Measurements from ENCODE around the gene DTX2. TPM values are rescaled to one million over a fixed set of nuclear protein-coding genes. Genes with fewer than 3 reads are reported as not detected.
A peak's percentile ranks its signal among the peaks of the same experiment; 100 is the strongest.
"Not testable (repeated sequence)": the region's sequence is repeated elsewhere in the genome, so short reads cannot be mapped to it uniquely, and the experiment has no call there.

Gene DTX2
- total and polyA plus RNA-seq, 2 experiments from 2014 or later, result 17.0 to 25.9 TPM

GRCh38 chr7:76430211-76430610 is 31.3 kb upstream of the DTX2 start:
- H3K27ac ChIP-seq, result no peak overlapping the region
- no peaks in the 10 kb centered on the region for H3K27me3 ChIP-seq
- no peak for DNase-seq (ENCODE audit: low read depth in 1 of 2, low spot score in 1 of 2)
- no peaks in the 10 kb centered on the region for H3K36me3 ChIP-seq
- TF ChIP-seq CTCF (IDR thresholded peaks at IDR 0.05; ENCODE audit: low read depth, low read length), result no peak
- H3K9me3 ChIP-seq (ENCODE audit: low read depth), result no peaks in the 10 kb centered on the region
- no peak overlapping the region for H3K4me3 ChIP-seq
- no peaks in the 10 kb centered on the region for H3K4me1 ChIP-seq (ENCODE audit: low read depth)

- Histone ChIP-seq H3K27me3 (no peaks in the 10 kb centered on the region), H3K4me1 (ENCODE audit: low read depth) (no peaks in the 10 kb centered on the region), H3K9me3 (ENCODE audit: low read depth) (no peaks in the 10 kb centered on the region), H3K36me3 (no peaks in the 10 kb centered on the region), H3K4me3 (no peak overlapping the region), H3K27ac (no peak overlapping the region)
- no peak for TF ChIP-seq CTCF (IDR thresholded peaks at IDR 0.05; ENCODE audit: low read depth, low read length)
- no peak for DNase-seq (ENCODE audit: low read depth in 1 of 2, low spot score in 1 of 2)
Measured at GRCh38 chr7:76430836-76431235, 30.7 kb upstream of the DTX2 start.

GRCh38 chr7:76437873-76438272 is 23.6 kb upstream of the DTX2 start:
- peak; percentile 54 for TF ChIP-seq CTCF (IDR thresholded peaks at IDR 0.05; ENCODE audit: low read depth, low read length)
- H3K4me1 ChIP-seq (ENCODE audit: low read depth); H3K27ac ChIP-seq; H3K9me3 ChIP-seq (ENCODE audit: low read depth); H3K27me3 ChIP-seq; H3K4me3 ChIP-seq; H3K36me3 ChIP-seq: not testable (repeated sequence)
- DNase-seq (ENCODE audit: low read depth in 1 of 2, low spot score in 1 of 2), result peak; percentile 78 to 83

GRCh38 chr7:76439120-76439888 is 22.2 kb upstream of the DTX2 start:
- H3K27ac ChIP-seq; H3K4me1 ChIP-seq (ENCODE audit: low read depth); H3K9me3 ChIP-seq (ENCODE audit: low read depth); H3K27me3 ChIP-seq; H3K4me3 ChIP-seq; DNase-seq (ENCODE audit: low read depth in 1 of 2, low spot score in 1 of 2); H3K36me3 ChIP-seq: not testable (repeated sequence)

GRCh38 chr7:76440404-76440803 is 21.1 kb upstream of the DTX2 start:
- H3K27me3 ChIP-seq; H3K9me3 ChIP-seq (ENCODE audit: low read depth); H3K27ac ChIP-seq; H3K4me1 ChIP-seq (ENCODE audit: low read depth); H3K36me3 ChIP-seq; H3K4me3 ChIP-seq; DNase-seq (ENCODE audit: low read depth in 1 of 2, low spot score in 1 of 2): not testable (repeated sequence)

GRCh38 chr7:76441792-76442191 is 19.7 kb upstream of the DTX2 start:
- H3K36me3 ChIP-seq; H3K4me3 ChIP-seq; H3K27ac ChIP-seq; H3K4me1 ChIP-seq (ENCODE audit: low read depth); H3K9me3 ChIP-seq (ENCODE audit: low read depth); H3K27me3 ChIP-seq; DNase-seq (ENCODE audit: low read depth in 1 of 2, low spot score in 1 of 2): not testable (repeated sequence)

GRCh38 chr7:76442664-76443446 is 18.7 kb upstream of the DTX2 start:
- not testable (repeated sequence) for DNase-seq (ENCODE audit: low read depth in 1 of 2, low spot score in 1 of 2); H3K27ac ChIP-seq; H3K4me1 ChIP-seq (ENCODE audit: low read depth); H3K27me3 ChIP-seq; H3K36me3 ChIP-seq; H3K9me3 ChIP-seq (ENCODE audit: low read depth); H3K4me3 ChIP-seq

- not testable (repeated sequence) for H3K4me1 ChIP-seq (ENCODE audit: low read depth); H3K4me3 ChIP-seq; H3K27ac ChIP-seq; H3K36me3 ChIP-seq; H3K9me3 ChIP-seq (ENCODE audit: low read depth); H3K27me3 ChIP-seq; DNase-seq (ENCODE audit: low read depth in 1 of 2, low spot score in 1 of 2)
Measured at GRCh38 chr7:76443846-76444245, 17.7 kb upstream of the DTX2 start.

GRCh38 chr7:76445577-76446008 is 15.9 kb upstream of the DTX2 start:
- H3K4me1 ChIP-seq (ENCODE audit: low read depth); H3K27me3 ChIP-seq; H3K36me3 ChIP-seq; H3K4me3 ChIP-seq; H3K9me3 ChIP-seq (ENCODE audit: low read depth); H3K27ac ChIP-seq: not testable (repeated sequence)
- peak in 1 of 2 donors; percentile 84 for DNase-seq (ENCODE audit: low read depth in 1 of 2, low spot score in 1 of 2)

GRCh38 chr7:76457017-76457416 is 4.5 kb upstream of the DTX2 start:
- H3K9me3 ChIP-seq (ENCODE audit: low read depth); H3K4me3 ChIP-seq; DNase-seq (ENCODE audit: low read depth in 1 of 2, low spot score in 1 of 2); H3K27me3 ChIP-seq; H3K36me3 ChIP-seq; H3K4me1 ChIP-seq (ENCODE audit: low read depth); H3K27ac ChIP-seq: not testable (repeated sequence)

- not testable (repeated sequence) for H3K4me3 ChIP-seq; DNase-seq (ENCODE audit: low read depth in 1 of 2, low spot score in 1 of 2); H3K27me3 ChIP-seq; H3K36me3 ChIP-seq; H3K9me3 ChIP-seq (ENCODE audit: low read depth); H3K4me1 ChIP-seq (ENCODE audit: low read depth); H3K27ac ChIP-seq
Measured at GRCh38 chr7:76458504-76458903, 3.0 kb upstream of the DTX2 start.
